SJSA1 (cell line): ENCODE measurements around the gene SKP1. TPM values are rescaled to one million over a fixed set of nuclear protein-coding genes. Genes with fewer than 3 reads are reported as not detected.

Experiments used
- DNase-seq, 2 experiments: peaks; one replicate each; pipeline ENCODE4 v3.0.0-alpha.2; 2015 to 2020; ENCODE audit warnings: low spot score in 2 of 2, low read depth in 1 of 2
- H3K27ac ChIP-seq: fragments of 250-450 bp; sonication (Bioruptor Pico); 2 replicates; pipeline ENCODE4 v1.5.1; 2020; ENCODE audit warnings: mild to moderate bottlenecking, moderate library complexity
- H3K27me3 ChIP-seq: fragments of 250-450 bp; sonication (Bioruptor Pico); replicated peaks from 2 replicates; pipeline ENCODE4 v1.5.1; 2020; ENCODE audit warnings: mild to moderate bottlenecking, moderate library complexity
- H3K36me3 ChIP-seq: fragments of 250-450 bp; sonication (Bioruptor Pico); 2 replicates; pipeline ENCODE4 v1.5.1; 2020; ENCODE audit warnings: mild to moderate bottlenecking
- H3K4me1 ChIP-seq: fragments of 250-450 bp; sonication (Bioruptor Pico); replicated peaks from 2 replicates; pipeline ENCODE4 v1.6.1; 2021; ENCODE audit warnings: mild to moderate bottlenecking
- H3K4me3 ChIP-seq: fragments of 250-450 bp; sonication (Bioruptor Pico); 2 replicates; pipeline ENCODE4 v1.5.1; 2020; ENCODE audit warnings: mild to moderate bottlenecking
- H3K9me3 ChIP-seq: fragments of 250-450 bp; sonication (Bioruptor Pico); replicated peaks from 2 replicates; pipeline ENCODE4 v1.5.1; 2020; ENCODE audit warnings: mild to moderate bottlenecking
- total RNA-seq: library from RNA; depleted of rRNA; stranded (reverse); fragments of >200 nt; shearing (Covaris generic); gene quantifications from 2 replicates; pipeline ENCODE4 v1.2.3, GENCODE V29; 2014

Gene SKP1
- total RNA-seq, 1 experiment from 2014 or later: 636 TPM

GRCh38 chr5:134113363-134113889 lies 63.3 kb downstream of the SKP1 start:
- H3K4me1 ChIP-seq: peaks cover 48% of the 10 kb centered on the region
- H3K27me3 ChIP-seq: no peaks in the 10 kb centered on the region
- H3K27ac ChIP-seq: no peak overlapping the region
- peaks cover 32% of the 10 kb centered on the region for H3K36me3 ChIP-seq
- H3K4me3 ChIP-seq: no peak overlapping the region
- H3K9me3 ChIP-seq: no peaks in the 10 kb centered on the region
- no peak for DNase-seq

- Histone ChIP-seq H3K4me3 (no peak overlapping the region), H3K4me1 (peaks cover 48% of the 10 kb centered on the region), H3K27me3 (no peaks in the 10 kb centered on the region), H3K27ac (no peak overlapping the region; the same call in 1 of the 2 replicates), H3K9me3 (no peaks in the 10 kb centered on the region), H3K36me3 (peaks cover 26% of the 10 kb centered on the region)
- no peak for DNase-seq
Measured at GRCh38 chr5:134112726-134113362, 63.9 kb downstream of the SKP1 start.

GRCh38 chr5:134111741-134112647 lies 64.8 kb downstream of the SKP1 start:
- Histone ChIP-seq H3K27ac (peak overlapping the region; percentile 27), H3K9me3 (no peaks in the 10 kb centered on the region), H3K4me1 (peaks cover 48% of the 10 kb centered on the region), H3K36me3 (peaks cover 18% of the 10 kb centered on the region), H3K4me3 (no peak overlapping the region), H3K27me3 (no peaks in the 10 kb centered on the region)
- DNase-seq: peak in 1 of 2 experiments; percentile 59

GRCh38 chr5:134110382-134110781 lies 66.4 kb downstream of the SKP1 start:
- Histone ChIP-seq H3K36me3 (peaks cover 2% of the 10 kb centered on the region; the same call in 1 of the 2 replicates), H3K27me3 (no peaks in the 10 kb centered on the region), H3K4me3 (no peak overlapping the region), H3K27ac (no peak overlapping the region), H3K4me1 (peaks cover 34% of the 10 kb centered on the region), H3K9me3 (no peaks in the 10 kb centered on the region)
- no peak for DNase-seq

GRCh38 chr5:134107779-134108178 lies 69.0 kb downstream of the SKP1 start:
- no peaks in the 10 kb centered on the region for H3K27me3 ChIP-seq
- no peak overlapping the region for H3K27ac ChIP-seq
- no peak overlapping the region for H3K4me3 ChIP-seq
- no peaks in the 10 kb centered on the region; the same call in 1 of the 2 replicates for H3K9me3 ChIP-seq
- DNase-seq: no peak
- peaks cover 27% of the 10 kb centered on the region for H3K4me1 ChIP-seq
- H3K36me3 ChIP-seq: no peaks in the 10 kb centered on the region

- Histone ChIP-seq H3K9me3 (no peaks in the 10 kb centered on the region; the same call in 1 of the 2 replicates), H3K36me3 (no peaks in the 10 kb centered on the region), H3K27me3 (no peaks in the 10 kb centered on the region), H3K27ac (no peak overlapping the region), H3K4me3 (no peak overlapping the region), H3K4me1 (peaks cover 22% of the 10 kb centered on the region)
- DNase-seq: no peak
Measured at GRCh38 chr5:134106991-134107701, 69.6 kb downstream of the SKP1 start.

- H3K27ac ChIP-seq: no peak overlapping the region
- no peak for DNase-seq
Measured at GRCh38 chr5:134103998-134104654, 72.6 kb downstream of the SKP1 start.

GRCh38 chr5:134103397-134103796 lies 73.4 kb downstream of the SKP1 start:
- Histone ChIP-seq H3K27me3 (no peaks in the 10 kb centered on the region), H3K4me1 (peaks cover 40% of the 10 kb centered on the region), H3K36me3 (no peaks in the 10 kb centered on the region), H3K9me3 (no peaks in the 10 kb centered on the region; the same call in 1 of the 2 replicates), H3K27ac (no peak overlapping the region), H3K4me3 (no peak overlapping the region)
- DNase-seq: no peak

More at GRCh38 chr5:134103998-134104654, 72.6 kb downstream of the SKP1 start:
- no peak overlapping the region for H3K4me3 ChIP-seq
- H3K9me3 ChIP-seq: no peaks in the 10 kb centered on the region; the same call in 1 of the 2 replicates
- no peaks in the 10 kb centered on the region for H3K27me3 ChIP-seq
- H3K4me1 ChIP-seq: peaks cover 37% of the 10 kb centered on the region
- no peaks in the 10 kb centered on the region for H3K36me3 ChIP-seq

- DNase-seq: peak; percentile 80
- no peaks in the 10 kb centered on the region for H3K27me3 ChIP-seq
- peak overlapping the region; percentile 77 for H3K27ac ChIP-seq
Measured at GRCh38 chr5:134101686-134102439, 74.9 kb downstream of the SKP1 start.

GRCh38 chr5:134100283-134101091 lies 76.3 kb downstream of the SKP1 start:
- Histone ChIP-seq H3K4me3 (no peak overlapping the region), H3K9me3 (no peaks in the 10 kb centered on the region; the same call in 1 of the 2 replicates), H3K4me1 (peaks cover 40% of the 10 kb centered on the region), H3K36me3 (no peaks in the 10 kb centered on the region), H3K27me3 (no peaks in the 10 kb centered on the region), H3K27ac (peak overlapping the region; percentile 77)
- peak; percentile 87 to 91 for DNase-seq

More at GRCh38 chr5:134101686-134102439, 74.9 kb downstream of the SKP1 start:
- Histone ChIP-seq H3K36me3 (no peaks in the 10 kb centered on the region), H3K9me3 (no peaks in the 10 kb centered on the region; the same call in 1 of the 2 replicates), H3K4me3 (no peak overlapping the region), H3K4me1 (peaks cover 40% of the 10 kb centered on the region)

GRCh38 chr5:134099939-134100282 lies 76.8 kb downstream of the SKP1 start:
- H3K27me3 ChIP-seq: no peaks in the 10 kb centered on the region
- no peak for DNase-seq
- peak overlapping the region; percentile 77 for H3K27ac ChIP-seq
- H3K36me3 ChIP-seq: no peaks in the 10 kb centered on the region
- peaks cover 40% of the 10 kb centered on the region for H3K4me1 ChIP-seq
- H3K4me3 ChIP-seq: no peak overlapping the region
- no peaks in the 10 kb centered on the region; the same call in 1 of the 2 replicates for H3K9me3 ChIP-seq
